Measurements from ENCODE around the gene CTIF. TPM values are rescaled to one million over a fixed set of nuclear protein-coding genes. Genes with fewer than 3 reads are reported as not detected.
"Not testable (repeated sequence)": the region's sequence is repeated elsewhere in the genome, so short reads cannot be mapped to it uniquely, and the experiment has no call there.

The CTIF gene
- total RNA-seq, 1 donor from 2014 or later: 12.6 TPM

DNA sequence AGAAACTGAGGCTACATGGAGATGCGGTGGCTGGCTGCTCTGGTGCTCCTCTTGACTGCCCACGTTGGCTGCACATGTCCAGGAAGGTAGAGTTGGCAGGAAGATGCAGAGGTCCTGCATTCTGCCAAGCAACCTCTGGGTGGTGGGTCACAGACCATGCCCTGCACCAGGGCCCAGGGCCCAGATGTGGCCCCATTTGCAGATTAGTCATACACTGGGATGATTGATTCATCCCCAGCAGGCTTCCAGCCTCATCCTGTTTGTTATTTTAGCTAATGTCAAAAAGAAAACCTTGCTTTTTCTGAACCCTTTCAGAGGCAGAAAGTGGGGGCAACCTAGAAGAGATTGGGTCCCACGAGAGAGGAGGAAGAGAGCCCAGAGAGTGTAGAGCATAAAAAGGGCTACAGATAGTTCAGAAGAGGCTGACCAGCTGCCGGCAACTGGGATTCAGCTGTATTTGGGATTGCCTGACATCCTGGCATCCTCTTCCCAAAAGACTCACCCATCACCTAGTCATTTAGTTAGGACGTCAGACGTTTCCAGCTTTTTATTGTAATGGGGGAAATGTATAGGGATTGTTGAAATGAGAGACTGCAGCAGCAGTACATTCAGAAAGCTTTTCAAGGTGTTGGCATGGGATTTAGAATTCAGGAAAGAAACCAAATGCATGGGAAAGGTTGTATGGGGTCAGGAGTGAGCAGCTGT lies 101.9 kb downstream of the CTIF start:
- DNase-seq (ENCODE audit: low read depth in 2 of 2): peak; percentile 34 to 69

DNA sequence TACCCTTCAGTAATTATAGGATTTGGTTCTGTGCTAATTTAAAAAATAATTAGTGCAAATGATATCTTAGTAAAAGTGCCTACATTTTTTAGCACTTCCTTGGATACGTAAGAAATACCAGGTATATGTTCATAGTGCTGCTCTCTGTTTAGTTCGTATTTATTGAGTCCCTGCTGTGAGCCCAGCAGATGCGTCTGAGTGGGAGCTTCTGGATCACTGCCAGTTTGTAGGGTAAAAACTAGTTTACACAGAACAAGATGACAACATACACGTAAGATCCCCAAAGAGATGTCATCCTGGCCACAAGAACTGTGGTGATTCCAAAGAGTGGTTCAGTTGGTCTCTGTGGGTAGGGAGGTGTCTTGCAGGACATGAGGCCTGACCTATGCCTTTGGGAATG lies 103.2 kb downstream of the CTIF start:
- DNase-seq (ENCODE audit: low read depth in 2 of 2): no peak

DNA sequence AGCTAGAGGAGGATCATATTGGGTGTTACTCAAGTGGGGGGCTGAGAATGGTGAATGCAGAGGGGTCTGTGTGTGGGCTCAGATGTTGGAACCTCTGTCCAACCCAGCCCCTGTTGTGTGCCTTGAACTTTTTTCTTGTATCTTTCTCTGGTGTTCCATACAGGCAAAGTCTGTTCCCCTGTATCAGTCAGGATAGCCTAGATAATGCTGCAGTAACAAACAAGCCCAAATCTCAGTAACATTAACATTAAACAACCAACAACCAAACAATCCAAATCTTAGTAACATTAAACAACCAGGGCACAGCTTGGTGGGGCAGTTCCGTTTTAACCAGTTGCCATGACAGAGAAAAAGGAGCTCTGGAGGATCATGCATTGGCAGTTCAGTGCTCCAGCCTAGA lies 103.7 kb downstream of the CTIF start:
- no peak for DNase-seq (ENCODE audit: low read depth in 2 of 2)

- DNase-seq (ENCODE audit: low read depth in 2 of 2): no peak
Measured at GRCh38 chr18:48643262-48643661, 104.4 kb downstream of the CTIF start.

GRCh38 chr18:48644029-48644428 lies 105.2 kb downstream of the CTIF start:
- DNase-seq (ENCODE audit: low read depth in 2 of 2): no peak

DNA sequence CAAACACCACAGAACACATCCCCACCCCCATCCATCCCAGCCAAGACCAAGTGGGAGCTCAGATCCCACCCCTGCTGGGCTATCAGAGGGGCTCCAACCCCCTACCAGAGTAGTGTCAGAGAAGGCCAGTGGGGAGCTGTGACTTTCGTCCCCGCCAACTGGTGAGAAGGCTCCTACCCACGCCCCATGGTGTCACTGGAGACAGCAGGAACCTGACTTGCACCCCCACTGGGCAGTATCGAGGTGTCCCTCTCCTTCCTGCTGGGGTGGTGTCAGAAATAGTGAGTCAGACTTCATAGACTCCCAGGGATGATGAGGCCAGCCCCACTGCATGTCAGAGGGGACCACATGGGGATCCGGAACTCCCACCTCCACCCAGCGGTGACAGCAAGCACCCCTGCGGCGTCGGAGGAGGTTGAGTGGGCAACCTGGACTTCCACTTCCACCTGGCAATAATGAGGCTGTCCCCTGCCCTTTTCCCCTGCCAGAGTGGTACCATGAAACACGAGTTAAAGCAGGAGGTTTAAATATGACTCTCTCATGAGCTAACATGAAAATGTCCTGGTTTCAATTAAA lies 106.7 kb downstream of the CTIF start:
- no peak for DNase-seq (ENCODE audit: low read depth in 2 of 2)

- no peak for DNase-seq (ENCODE audit: low read depth in 2 of 2)
Measured at GRCh38 chr18:48646976-48647375, 108.1 kb downstream of the CTIF start.

- DNase-seq (ENCODE audit: low read depth in 2 of 2): no peak
Measured at GRCh38 chr18:48649231-48649630, 110.4 kb downstream of the CTIF start.

DNA sequence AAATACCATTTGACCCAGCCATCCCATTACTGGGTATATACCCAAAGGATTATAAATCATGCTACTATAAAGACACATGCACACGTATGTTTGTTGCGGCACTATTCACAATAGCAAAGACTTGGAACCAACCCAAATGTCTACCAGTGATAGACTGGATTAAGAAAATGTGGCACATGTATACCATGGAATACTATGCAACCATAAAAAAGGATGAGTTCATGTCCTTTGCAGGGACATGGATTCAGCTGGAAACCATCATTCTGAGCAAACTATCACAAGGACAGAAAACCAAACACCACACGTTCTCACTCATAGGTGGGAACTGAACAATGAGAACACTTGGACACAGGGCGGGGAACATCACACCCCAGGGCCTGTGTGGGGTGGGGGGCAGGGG lies 115.8 kb downstream of the CTIF start:
- not testable (repeated sequence) for DNase-seq (ENCODE audit: low read depth in 2 of 2)

DNA sequence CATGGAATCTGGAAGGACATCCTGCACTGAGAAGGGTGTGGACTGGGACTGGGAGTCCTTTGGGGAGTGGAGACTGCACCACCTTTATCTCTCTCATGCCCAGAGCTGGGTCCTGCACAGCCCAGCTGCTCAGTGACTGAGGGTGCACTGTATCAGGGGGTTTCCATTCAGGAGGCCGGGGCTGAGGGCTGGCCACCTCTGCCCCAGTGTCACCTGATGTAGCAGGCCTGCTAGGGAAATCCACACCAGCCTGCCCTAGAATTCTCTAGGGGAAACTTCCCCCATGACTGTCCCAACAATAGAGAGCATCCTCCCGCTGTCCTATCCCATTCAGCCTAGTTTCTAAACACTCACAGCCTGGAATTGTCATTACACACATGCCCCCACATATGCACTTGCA lies 116.7 kb downstream of the CTIF start:
- DNase-seq (ENCODE audit: low read depth in 2 of 2): no peak

DNA sequence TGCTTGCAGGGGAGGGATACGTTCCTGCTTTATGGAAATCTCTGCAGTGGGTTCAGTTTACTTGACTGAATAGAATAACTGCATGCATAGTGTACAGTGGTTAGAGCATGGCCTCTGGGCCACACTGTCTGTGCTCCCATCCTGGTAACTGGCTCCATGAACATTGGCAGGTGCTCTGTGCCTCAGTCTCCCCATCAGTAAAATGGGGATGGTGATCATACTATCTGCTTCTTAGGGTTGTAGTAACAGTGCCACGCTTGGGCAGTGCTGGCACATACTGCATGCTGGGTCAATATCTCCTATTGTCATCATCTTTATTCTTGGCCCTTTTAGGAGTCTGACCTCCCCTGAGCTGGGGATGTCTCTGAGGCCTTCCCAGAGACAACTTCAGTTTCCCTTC lies 117.3 kb downstream of the CTIF start:
- DNase-seq (ENCODE audit: low read depth in 2 of 2): no peak

DNA sequence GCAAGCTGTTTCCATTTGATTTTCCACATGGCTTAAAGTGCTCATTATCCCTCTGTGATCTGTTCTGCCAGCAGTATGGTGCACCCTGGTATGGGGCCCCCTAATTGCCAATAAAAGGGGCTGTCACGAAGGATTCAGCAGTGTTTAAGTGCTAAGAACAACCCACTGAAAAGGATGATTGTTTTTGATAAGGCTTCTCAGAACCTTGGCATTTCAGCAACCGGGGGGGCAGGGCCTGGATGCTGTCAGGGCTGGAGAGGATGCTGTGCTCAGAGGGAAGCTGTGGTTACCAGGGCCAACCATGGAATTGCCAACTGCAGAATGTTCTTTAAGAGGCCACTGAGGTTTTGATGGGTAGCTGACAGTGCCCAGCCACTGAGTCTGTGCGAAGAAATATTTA lies 117.8 kb downstream of the CTIF start:
- no peak for DNase-seq (ENCODE audit: low read depth in 2 of 2)

DNA sequence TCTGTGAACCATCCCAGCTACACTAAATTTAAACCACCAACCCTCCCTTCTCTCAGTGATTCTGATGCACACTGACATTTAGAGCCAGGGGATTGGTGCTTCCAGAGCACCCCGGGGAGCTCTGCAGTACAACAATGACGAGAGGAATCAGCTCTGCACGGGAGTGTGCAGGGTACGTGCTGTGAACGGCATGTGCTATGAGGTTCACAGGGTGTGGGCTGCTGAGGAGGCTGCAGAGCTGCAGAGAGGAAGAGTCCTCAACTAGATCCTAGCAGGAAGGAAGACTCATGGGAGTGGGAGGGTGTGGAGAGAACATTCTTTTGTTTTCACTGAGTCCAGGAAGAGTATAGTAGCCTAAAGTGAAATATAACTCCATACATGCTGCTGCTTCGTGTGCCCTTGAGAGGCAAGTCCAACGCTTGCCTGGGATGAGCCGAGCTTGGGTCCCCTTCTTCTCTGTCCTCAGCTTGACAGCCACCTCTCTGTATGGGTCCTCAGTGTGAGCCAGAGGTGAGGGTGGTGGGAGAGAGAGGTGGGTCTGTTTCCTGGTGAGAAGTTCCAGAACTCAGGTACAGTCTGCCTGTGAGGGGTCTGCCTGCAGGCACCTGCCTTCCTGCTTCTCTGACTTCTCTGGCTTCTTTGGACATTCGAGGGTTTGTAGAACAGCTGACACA lies 118.8 kb downstream of the CTIF start:
- DNase-seq (ENCODE audit: low read depth in 2 of 2): peak in 1 of 2 donors; percentile 41

GRCh38 chr18:48658721-48659120 lies 119.9 kb downstream of the CTIF start:
- no peak for DNase-seq (ENCODE audit: low read depth in 2 of 2)

- DNase-seq (ENCODE audit: low read depth in 2 of 2): no peak
Measured at GRCh38 chr18:48659188-48660009, 120.6 kb downstream of the CTIF start.

DNA sequence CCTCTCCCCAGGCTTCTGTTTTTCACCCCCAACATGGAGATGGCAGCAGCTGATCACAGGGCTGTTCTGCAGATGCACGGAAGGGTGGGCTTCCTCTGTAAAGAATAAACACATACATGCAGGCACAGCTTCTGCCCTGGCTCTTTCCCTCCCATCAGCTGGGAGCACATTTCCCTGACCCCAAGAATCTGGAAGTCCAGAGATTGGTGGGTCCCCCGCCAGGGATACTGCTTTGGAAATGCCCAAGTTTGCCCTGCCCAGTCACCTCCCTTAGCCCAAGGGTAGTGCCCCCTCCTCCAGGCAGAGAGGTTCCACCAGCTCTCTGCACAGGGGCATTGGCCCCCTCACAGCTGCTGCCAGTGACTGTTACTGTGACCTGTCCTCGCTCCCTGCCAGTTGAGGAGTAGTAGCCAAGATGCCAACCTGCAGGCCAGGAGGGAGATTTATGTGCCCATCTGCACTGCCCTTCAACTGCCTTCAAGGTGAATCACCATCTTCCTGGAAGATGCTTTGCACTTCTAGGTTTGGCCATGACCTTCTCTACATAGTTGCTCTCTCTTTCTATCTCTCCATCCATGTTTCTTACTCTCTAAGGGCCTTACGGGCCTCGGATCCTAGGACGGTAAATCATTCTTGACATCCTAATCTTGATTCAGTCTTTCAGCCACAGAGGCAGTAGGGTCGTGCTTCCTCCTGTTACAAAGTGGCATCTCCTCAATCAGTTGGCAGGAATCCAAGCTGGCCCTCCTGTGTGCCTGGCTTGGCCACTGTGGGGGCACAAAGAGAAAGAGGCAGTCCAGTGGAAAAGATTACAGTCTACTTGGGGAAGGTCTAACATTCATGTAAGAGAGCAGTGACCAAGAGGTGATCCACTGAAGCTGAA lies 121.8 kb downstream of the CTIF start:
- no peak for DNase-seq (ENCODE audit: low read depth in 2 of 2)

DNA sequence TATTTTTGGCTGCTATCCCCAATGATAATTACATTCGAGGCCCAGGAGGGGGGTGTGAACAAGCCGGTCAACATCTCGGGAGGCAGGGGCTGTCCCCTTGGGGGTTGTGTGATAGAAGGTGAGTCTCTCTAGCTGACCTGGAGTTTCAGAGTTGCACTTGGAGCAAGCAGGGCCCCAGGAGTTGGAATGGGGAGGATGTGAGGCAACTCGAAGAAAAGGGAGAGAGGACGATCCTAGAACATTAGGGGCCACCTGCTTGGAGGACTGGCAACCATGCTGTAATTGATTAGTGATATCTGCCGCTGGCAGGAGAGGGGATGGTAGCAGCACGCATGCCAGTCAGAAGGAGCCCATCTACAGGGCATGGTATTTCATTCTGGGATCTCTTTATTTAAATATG lies 122.6 kb downstream of the CTIF start:
- no peak for DNase-seq (ENCODE audit: low read depth in 2 of 2)

- no peak for DNase-seq (ENCODE audit: low read depth in 2 of 2)
Measured at GRCh38 chr18:48662011-48662661, 123.3 kb downstream of the CTIF start.

DNA sequence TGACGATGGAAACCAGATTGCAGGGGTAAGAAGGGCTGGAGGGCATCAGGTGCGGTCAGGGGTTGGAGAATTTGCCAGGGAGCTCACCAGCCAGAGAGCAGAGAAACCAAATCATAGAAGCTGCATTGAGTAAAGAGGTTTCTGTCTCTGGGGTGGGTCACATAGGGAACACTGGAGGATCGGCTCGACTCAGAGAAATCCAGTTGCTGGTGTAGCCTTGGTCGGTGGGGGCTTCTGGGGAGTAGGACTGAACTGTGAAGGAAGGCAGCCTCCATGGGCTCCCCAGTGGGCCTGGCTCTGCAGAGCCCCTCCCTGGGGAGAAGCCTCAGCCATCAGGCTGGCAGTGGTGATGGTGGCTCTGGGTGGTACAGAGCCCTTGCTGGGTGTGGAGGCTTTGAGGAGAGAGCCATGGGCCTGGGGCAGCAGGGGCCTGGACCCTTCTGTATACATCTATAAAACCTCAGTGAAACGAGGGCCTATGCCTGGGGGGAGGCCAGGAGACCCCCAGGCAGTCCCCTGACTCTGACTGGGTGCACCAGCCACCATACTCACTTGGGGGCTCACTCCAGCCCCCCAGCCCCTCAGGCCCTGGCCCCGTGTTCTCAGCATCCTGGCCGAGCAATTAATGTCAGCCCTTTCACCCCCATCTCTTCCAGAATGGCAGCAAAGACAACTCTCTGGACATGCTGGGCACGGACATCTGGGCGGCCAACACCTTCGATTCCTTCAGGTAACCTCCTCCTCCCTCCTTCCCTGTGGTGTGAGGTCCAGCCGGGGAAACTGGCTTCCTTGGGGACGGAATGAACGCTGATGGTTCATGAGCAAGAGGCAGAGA lies 124.5 kb downstream of the CTIF start:
- DNase-seq (ENCODE audit: low read depth in 2 of 2): no peak

Data from dermis microvascular lymphatic vessel endothelial cell (primary cell).